ENCODE results near the gene PRKCE.

DNA sequence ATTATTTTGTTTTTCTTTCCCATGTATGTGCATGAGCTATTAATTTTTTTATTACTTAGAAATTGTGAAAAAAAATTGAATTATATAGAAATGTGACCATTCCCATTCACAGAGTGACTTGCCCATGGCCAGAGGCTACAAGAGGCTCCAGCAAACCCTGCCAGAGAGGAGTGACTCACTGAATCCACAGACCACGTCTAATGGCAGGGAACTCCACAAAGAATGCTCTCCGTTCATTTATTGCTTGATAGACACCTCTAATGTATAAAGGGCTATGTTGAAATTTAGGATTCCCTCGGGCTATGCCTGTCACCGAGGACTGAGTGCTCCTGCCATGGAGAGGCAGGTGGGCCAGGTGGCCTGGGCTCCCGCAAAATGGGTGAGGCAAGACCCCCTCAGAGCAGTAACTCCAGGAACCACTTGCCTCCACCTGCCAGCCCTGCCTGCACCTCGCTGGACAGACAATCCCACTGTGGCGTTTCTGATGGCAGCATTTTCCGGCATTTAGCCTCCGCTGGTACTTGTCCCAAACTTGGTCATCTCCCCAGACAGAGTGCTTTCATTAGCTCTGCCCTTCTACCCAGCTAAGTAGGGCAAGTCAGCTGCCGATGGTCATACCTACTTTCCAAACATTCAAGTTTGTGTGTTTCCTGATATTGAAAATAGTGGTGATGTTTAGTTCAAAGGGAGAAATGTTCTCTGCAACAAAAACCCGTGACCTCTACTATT, 200.3 kb downstream of the PRKCE start:
- TF ChIP-seq, protein P1, sequence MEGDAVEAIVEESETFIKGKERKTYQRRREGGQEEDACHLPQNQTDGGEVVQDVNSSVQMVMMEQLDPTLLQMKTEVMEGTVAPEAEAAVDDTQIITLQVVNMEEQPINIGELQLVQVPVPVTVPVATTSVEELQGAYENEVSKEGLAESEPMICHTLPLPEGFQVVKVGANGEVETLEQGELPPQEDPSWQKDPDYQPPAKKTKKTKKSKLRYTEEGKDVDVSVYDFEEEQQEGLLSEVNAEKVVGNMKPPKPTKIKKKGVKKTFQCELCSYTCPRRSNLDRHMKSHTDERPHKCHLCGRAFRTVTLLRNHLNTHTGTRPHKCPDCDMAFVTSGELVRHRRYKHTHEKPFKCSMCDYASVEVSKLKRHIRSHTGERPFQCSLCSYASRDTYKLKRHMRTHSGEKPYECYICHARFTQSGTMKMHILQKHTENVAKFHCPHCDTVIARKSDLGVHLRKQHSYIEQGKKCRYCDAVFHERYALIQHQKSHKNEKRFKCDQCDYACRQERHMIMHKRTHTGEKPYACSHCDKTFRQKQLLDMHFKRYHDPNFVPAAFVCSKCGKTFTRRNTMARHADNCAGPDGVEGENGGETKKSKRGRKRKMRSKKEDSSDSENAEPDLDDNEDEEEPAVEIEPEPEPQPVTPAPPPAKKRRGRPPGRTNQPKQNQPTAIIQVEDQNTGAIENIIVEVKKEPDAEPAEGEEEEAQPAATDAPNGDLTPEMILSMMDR (conservative IDR thresholded peaks at IDR 0.05; ENCODE audit: low read depth, low read length): no peak
- TF ChIP-seq EZH2 (IDR thresholded peaks at IDR 0.05; ENCODE audit: borderline replicate concordance, low read depth, low read length, poor library complexity, severe bottlenecking): no peak
